HG03342 (cell line): ENCODE data around the gene TSEN15.
A peak's percentile ranks its signal among the peaks of the same experiment; 100 is the strongest.

Experiments used
- ATAC-seq: cut with Tn5 transposase; IDR thresholded peaks from one replicate; pipeline ENCODE4 v1.9.1; 2021; ENCODE audit warnings: mild to moderate bottlenecking, moderate library complexity; ENCODE audit not compliant: unreplicated experiment

TSEN15 gene

GRCh38 chr1:184052194-184052559 is 647 bp downstream of the TSEN15 start:
- ATAC-seq, result no peak

GRCh38 chr1:184052750-184053149 is 1.2 kb downstream of the TSEN15 start:
- no peak for ATAC-seq

- ATAC-seq, result no peak
Observed at GRCh38 chr1:184053881-184054280, 2.4 kb downstream of the TSEN15 start.

- ATAC-seq, result no peak
Observed at GRCh38 chr1:184056921-184057555, 5.5 kb downstream of the TSEN15 start.

- no peak for ATAC-seq
Observed at GRCh38 chr1:184059887-184060286, 8.4 kb downstream of the TSEN15 start.

- no peak for ATAC-seq
Observed at GRCh38 chr1:184060316-184060715, 8.8 kb downstream of the TSEN15 start.

- no peak for ATAC-seq
Observed at GRCh38 chr1:184061396-184062003, 10.0 kb downstream of the TSEN15 start.

GRCh38 chr1:184062640-184063286 is 11.2 kb downstream of the TSEN15 start:
- no peak for ATAC-seq

- ATAC-seq, result no peak
Observed at GRCh38 chr1:184065559-184065958, 14.0 kb downstream of the TSEN15 start.

GRCh38 chr1:184068354-184068753 is 16.8 kb downstream of the TSEN15 start:
- ATAC-seq, result no peak

GRCh38 chr1:184069675-184070074 is 18.1 kb downstream of the TSEN15 start:
- ATAC-seq, result no peak

GRCh38 chr1:184072376-184072775 is 20.8 kb downstream of the TSEN15 start:
- ATAC-seq, result no peak

GRCh38 chr1:184074383-184074782 is 22.9 kb downstream of the TSEN15 start:
- no peak for ATAC-seq

GRCh38 chr1:184075055-184076029 is 23.8 kb downstream of the TSEN15 start:
- peak; percentile 64 for ATAC-seq

- no peak for ATAC-seq
Observed at GRCh38 chr1:184078564-184079249, 27.2 kb downstream of the TSEN15 start.

GRCh38 chr1:184080309-184080708 is 28.8 kb downstream of the TSEN15 start:
- no peak for ATAC-seq

GRCh38 chr1:184082541-184083415 is 31.2 kb downstream of the TSEN15 start:
- no peak for ATAC-seq

- ATAC-seq, result no peak
Observed at GRCh38 chr1:184085667-184086066, 34.1 kb downstream of the TSEN15 start.

- no peak for ATAC-seq
Observed at GRCh38 chr1:184088037-184088436, 36.5 kb downstream of the TSEN15 start.

- ATAC-seq, result no peak
Observed at GRCh38 chr1:184093071-184093470, 41.5 kb downstream of the TSEN15 start.
